NCI-H128 (cell line): ENCODE measurements around the gene E2F1.
"Not testable (repeated sequence)": the region's sequence is repeated elsewhere in the genome, so short reads cannot be mapped to it uniquely, and the experiment has no call there.

Experiments
- DNase-seq: peaks from one replicate; lab custom pipeline; 2025; ENCODE audit not compliant: unreplicated experiment; lab: John Stamatoyannopoulos, UW

The E2F1 gene

DNA sequence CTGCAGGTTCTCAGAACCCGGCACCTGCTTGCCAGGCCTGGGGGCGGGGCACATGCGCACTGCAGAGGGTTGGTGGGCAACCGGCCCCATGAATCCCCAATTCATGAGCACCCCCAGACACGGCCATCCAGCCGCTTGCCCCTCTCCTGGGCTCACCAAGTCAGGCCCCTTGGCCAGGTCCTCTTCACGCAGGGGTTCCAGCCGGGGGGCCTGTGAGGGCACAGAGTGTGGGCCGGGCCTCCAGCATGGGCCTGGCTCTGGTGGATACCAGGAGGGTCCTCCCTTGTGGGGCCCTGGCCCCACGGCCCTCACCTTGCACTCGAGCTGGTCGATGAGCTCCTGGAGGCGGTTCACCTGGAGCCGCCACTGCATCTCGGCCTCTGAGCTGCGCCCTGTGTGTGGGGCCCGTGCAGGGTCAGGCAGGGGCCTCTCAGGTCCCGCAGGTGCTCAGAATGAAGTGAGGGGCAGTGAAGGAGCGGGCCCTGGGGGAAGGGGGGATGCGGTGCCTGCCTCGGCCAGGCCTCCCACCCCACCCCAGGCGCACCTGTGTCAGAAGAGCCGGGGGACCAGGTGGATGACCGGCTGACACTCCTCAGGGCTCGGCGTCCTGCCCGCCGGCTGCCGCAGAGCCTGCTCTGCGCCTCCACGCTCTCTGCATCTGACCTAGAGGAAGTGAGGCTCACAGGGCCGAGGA lies 26.7 kb downstream of the E2F1 start:
- no peak for DNase-seq

DNA sequence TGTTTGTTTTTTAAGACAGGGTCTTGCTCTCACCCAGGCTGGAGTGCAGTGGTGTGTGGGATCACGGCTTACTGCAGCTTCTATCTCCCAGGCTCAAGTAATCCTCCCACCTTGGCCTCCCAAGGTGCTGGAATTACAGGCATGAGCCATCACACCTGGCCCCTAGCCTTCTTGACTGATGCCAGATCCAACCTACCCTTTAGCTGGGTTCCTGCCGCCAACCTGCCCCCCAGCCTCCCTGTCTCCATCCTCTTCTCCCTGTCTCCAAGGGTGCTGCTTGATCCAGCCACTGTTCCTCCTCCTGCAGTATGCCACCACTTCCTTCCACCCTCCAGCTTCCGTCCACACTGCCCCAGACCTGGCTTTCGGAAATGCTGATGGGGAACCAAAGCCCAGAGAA lies 27.3 kb downstream of the E2F1 start:
- no peak for DNase-seq

DNA sequence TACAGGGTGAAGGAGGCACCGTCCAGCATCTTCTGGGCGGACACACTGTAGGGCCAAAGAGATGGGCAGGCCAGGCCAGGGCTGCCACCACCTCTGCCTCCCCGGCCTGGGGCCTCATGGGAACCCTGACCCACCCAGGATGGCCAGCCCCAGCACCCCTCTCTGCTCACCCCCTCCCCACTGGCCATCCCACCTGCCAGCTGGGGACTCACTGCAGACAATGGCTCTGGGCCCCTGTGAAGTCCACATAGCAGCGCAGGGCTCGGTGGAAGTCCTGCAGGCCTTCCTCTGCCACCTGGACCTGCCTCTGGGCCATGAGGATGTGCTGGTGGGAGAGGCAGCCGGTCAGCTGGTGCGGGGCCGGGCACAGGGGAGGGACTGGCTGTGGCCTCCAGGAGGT lies 27.7 kb downstream of the E2F1 start:
- DNase-seq: no peak

DNA sequence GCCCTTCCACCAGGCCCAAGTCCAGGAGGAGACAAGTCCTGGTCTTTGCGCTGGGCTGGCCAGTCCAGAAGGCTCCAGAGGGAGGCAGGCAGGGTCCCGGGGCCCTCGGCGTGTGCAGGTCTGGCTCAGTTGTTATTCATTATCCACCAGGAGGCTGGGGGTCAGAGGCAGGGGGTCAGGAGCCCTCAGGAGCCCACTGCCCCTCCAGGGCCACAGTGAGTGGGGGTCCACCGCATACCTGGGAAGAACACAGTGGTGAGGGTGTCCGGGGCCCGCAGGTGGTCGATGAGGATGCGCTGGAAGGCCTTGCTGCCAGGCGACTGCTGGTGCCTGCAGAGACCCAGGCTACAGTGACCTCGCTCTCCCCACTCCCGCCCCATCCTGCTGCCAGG lies 28.5 kb downstream of the E2F1 start:
- no peak for DNase-seq

DNA sequence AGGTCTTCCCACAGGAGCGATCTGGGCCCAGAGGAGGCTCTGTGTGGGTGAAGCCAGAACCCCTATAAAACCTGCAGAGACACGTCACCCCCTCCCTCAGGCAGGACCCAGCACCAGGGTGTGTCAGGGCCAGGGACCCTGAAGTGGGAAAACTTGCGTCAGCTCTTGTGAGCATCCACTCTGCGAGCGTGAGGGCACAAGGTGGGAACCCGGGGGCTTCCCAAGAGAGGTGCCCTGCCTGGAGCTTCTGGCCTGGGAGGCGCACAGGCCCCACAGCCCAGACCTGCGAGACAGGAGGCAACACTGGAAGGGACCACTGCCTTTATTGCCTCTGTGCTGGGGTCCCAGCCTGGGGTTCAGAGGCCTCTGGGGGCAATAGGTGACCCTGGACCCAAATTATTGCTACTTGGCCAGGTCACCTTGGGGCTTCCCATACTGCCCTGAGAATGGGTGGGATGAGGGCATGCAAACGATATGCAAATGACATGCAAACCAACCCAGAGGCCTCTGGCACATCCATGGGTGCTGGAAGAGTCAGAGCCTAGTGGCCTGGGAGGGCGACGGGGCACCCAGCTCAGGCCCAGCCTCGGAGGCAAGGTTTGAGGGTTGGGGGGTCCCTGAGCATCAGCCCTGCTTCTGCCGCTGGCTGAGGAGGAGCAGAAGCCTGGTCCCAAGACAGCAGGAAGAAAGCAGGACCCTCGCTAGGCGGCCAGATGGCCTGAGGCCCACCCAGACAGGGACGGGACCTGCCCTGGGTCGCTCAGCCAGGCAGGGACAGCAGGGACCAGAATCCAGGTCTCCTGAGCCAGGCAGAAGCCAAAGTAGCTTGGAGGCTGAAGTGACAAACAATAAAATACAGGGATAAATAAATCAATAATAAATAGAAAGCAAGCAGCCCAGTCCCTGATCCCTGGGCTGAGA lies 29.1 kb downstream of the E2F1 start:
- no peak for DNase-seq

DNA sequence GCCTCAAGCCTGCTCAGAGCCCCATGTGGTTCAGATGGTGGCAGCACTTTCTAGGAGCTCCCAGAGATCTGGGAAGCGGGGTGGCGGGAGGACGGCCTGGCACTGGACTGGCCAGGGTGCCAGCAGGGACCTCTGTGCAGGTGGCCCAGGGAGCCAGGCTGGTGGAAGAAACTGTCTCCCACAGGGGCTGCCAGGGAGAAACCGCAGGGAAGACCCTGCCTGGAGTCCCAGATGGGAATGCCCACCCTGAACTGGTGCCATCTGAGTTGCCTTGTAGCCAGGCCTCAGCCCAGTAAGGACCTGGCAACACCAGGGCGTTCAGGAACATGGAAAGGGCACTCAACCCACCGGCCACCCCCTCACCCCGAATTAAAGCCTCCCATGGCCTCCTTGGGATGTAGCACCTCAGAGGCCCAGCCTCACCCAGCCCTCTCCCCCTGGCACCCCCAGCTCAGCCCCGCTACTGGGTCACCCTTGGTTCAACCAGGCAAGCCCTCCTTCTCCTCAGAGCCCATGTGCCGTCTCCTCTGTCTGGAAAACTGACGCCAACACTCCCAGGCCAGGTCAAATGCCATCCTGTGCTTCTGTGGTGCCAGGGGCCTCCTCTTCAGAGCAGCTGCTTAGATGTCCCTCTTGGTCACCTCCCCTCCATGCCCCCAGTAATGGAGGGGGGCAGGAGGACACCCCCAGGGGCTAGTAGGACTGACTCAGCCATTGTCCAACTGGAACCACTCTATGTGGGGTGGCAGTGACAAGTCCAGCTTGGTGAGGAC lies 30.0 kb downstream of the E2F1 start:
- DNase-seq: no peak

DNA sequence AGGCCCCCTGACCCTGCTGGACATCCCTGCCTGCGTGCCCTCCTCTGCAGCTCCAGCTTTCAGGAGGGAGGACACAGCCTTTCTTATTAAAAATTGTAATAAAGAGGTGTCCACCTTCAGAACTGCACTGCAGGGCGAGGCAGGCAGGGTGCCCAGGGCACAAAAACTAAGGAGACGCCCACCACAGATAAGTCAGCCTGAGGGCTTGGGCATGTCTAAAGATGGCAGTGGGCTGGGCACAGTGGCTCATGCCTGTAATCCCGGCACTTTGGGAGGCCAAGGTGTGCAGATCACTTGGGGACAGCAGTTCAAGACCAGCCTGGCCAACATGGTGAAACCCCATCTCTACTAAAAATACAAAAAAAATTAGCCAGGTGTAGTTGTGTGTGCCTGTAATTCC lies 31.0 kb downstream of the E2F1 start:
- DNase-seq: no peak

DNA sequence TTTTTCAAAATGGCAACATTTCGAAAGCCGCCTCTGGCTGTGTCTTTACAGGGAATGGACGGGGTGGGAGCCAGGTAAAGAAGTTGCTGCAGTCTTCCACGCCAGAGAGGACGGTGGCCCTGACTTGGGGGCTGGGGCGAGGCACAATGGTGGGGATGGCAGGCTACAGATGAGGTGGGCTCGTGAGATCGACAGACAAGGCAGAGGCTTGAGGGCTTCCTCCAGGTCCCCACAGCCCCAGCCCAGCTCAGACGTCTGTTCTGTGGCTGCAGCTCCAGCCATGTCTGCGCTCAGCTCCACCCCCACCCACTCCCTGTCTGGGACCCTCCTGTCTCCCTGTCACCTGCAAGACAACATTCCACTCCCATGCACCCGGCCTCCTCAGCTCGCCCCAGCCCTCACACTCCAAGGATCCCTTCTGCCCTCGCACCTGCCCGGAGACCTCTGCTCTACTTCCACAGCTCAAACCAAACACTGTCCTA lies 31.5 kb downstream of the E2F1 start:
- DNase-seq: no peak

DNA sequence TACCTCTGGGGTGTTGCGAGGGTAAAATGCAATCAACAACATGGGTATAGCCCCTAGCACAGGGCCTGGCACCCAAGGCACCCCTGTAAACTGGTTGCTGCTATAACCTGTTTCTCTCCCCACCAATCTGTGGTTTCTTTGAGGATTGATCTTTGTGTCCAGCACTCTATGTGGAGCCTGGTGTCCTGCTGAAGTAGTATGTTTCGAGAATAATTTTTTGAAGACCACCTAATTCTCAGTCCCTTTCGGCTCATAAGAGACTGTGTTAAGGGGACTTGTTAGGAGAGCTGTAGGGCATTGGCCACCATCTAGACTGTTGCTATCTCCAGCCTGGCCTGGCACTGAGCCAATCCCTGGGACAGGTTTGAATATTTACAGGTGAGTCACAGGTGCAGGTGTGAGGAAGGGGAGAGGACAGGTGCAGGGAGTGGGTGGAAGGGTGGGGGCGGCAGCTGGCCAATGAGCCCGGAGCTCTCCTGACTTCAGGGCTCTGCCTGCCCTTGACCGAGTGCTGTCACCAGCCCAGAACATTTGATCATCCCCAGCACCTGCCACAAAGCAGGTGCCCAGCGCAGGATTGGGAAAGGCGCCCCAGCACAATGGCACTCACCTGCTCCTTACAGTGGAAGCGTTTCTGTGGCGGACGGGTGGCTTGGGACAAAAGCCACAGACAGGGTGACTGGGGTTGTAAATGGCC lies 32.1 kb downstream of the E2F1 start:
- peak; percentile 90 for DNase-seq

GRCh38 chr20:33653218-33653899 lies 32.8 kb downstream of the E2F1 start:
- DNase-seq: peak; percentile 73

DNA sequence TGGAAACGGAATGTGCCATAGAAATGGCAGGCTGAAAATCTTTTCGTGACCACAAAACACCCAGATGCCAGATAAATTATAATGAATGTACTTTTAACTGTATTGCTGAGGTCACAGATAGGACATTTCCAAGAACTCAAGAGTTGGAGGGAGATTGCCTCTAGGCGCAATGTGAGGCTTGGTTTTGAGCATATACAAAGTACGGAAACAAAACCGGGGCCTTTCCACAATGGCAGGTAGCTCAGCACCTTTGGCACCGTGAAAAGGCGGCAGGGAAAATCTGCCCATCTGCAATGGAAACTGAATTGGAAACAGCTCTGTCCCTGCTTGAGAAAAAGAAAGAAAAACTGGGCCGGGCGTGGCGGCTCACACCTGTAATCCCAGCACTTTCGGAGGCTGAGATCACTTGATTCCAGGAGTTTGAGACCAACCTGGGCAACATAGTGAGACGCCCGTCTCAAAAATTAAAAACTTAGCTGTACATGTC lies 34.6 kb downstream of the E2F1 start:
- DNase-seq: no peak

- no peak for DNase-seq
Measured at GRCh38 chr20:33650753-33651561, 35.2 kb downstream of the E2F1 start.

DNA sequence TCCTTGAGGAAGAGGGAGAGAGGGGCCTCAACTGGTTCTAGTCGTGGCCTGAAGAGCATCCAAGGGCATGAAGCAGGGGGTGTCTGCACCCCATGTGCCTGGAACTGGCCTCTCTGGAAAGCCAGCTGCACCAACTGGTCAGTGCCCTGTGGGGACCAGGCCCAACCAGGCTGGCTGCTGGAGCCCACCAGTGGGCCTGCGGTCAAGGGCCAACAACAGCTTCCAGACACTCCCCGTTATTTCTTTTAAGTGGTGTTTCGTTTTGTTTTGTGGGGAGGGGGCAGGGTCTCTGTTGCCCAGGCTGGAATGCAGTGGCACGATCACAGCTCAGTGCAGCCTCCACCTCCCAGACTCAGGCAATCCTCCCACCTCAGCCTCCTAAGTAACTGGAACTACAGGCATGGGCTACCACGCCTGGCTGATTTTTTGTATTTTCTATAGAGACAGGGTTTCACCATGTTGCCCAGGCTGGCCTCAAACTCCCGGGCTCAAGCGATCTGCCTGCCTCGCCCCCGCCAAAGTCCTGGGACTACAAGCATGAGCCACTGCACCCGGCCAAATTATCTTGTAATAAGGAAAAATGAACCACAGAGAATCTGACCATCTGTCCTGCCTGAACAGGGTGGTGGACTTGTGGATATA lies 36.0 kb downstream of the E2F1 start:
- DNase-seq: no peak

- no peak for DNase-seq
Measured at GRCh38 chr20:33649201-33649681, 36.9 kb downstream of the E2F1 start.

DNA sequence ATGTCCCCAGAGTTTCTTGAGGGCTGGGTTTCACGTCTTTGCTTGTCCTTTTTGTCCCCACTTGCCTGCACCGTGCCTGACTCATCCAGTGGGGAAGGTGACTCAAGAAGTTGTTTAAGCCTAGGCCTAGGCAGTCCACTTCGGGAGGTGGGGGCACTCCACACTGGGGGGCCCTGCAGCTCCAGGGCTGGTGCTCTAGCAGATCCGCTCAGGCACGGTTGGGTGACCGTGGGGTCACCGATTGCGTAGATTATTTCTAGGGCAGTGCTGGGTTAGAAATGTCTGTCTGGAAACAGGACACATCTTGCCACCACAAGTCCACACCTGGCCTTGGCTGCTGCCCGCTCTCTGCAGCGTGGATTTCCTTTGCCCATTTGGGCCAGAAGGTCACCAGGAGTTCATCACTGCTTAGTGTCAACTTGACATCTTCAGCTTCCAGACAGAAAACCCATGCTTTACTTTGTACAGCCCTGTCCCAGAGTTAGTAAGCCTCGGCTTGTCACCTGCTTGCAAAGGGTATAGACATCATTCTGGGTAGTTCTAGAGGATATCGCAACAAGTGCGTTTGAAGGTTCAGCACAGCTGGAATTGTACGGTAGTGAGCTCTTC lies 37.7 kb downstream of the E2F1 start:
- no peak for DNase-seq

DNA sequence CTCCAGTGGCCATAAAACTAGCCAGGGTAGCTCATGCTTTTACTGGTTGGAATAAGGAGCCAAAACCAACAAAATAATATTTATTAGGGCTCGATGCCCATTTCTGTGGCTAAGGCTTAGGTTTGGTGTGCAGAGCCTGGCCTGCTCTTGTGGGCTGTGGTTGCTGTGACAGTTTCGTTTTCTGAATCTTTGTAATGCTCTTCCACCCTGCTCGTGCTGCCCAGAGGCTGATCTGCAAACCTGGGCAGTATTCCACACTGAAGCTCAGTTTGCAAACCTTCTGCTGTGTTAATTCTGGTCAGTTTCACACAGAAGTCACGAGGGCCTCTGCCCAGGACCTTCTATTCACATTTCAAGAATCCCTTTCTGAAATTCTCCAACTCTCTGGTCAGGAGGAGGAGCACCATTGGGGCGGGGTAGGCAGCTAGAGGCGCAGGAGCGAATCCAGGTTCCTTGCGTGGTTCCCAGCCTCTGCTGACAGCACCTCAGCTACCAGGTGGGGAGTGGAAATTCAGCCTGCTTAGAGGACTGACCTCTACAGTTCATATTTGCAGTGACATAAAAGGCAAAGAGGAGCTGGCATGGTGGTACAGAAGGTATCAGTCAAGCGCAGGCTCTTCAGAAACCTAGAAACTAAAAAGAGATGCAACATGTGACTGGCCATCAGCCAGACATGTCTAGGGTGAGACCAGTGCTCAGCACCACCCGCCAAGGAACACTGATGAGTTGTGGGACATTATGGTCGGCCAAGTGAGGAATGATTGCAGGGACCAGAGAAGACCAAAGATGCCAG lies 38.4 kb downstream of the E2F1 start:
- DNase-seq: no peak

- DNase-seq: not testable (repeated sequence)
Measured at GRCh38 chr20:33646959-33647602, 39.1 kb downstream of the E2F1 start.
